Heart left ventricle (tissue), 16 donors: ENCODE results near the gene NPHP4. TPM values are rescaled to one million over a fixed set of nuclear protein-coding genes. Genes with fewer than 3 reads are reported as not detected.

Experiments used
- ATAC-seq, 4 donors: fragments of 200-7000 bp; cut with Tn5 transposase; one replicate each; pipeline ENCODE4 v1.9.1; 2020 to 2022; ENCODE audit warnings: moderate library complexity in 4 of 4, mild to moderate bottlenecking in 3 of 4, moderate number of reproducible peaks in 1 of 4
- DNase-seq, 5 donors: peaks; one replicate each; pipeline ENCODE4 v3.0.0-alpha.2; 2020
- H3K27ac ChIP-seq, 12 donors: fragments of 200-600 bp; sonication (generic) in 4 of 12; one replicate each; pipeline versions ENCODE4 v1.5.0 to v1.8.0; 2016 to 2022; ENCODE audit warnings: mild to moderate bottlenecking in 2 of 12
- H3K27me3 ChIP-seq, 9 donors: fragments of 200-600 bp; sonication (generic) in 2 of 9; one replicate each; pipeline versions ENCODE4 v1.5.1 to v1.8.0; 2016 to 2022; ENCODE audit warnings: mild to moderate bottlenecking in 3 of 9
- H3K36me3 ChIP-seq, 9 donors: fragments of 200-600 bp; sonication (generic) in 2 of 9; one replicate each; pipeline versions ENCODE4 v1.5.0 to v1.8.0; 2018 to 2022; ENCODE audit warnings: mild to moderate bottlenecking in 2 of 9
- H3K4me1 ChIP-seq, 12 donors: fragments of 200-600 bp; sonication (generic) in 4 of 12; one replicate each; pipeline versions ENCODE4 v1.5.0 to v1.8.0; 2016 to 2022; ENCODE audit warnings: mild to moderate bottlenecking in 3 of 12
- H3K4me3 ChIP-seq, 12 donors: fragments of 200-600 bp; sonication (generic) in 4 of 12; one replicate each; pipeline versions ENCODE4 v1.5.0 to v1.8.0; 2017 to 2022; ENCODE audit warnings: mild to moderate bottlenecking in 9 of 12, moderate library complexity in 4 of 12
- H3K9me3 ChIP-seq, 12 donors: fragments of 200-600 bp; sonication (generic) in 4 of 12; one replicate each; pipeline versions ENCODE4 v1.5.0 to v1.8.0; 2016 to 2022; ENCODE audit warnings: mild to moderate bottlenecking in 1 of 12
- CTCF ChIP-seq, 12 donors: fragments of 200-600 bp; sonication (generic) in 4 of 12; IDR thresholded peaks; one replicate each; pipeline versions ENCODE4 v1.5.0 to v1.8.0; 2018 to 2022; ENCODE audit warnings: antibody characterized with exemption in 12 of 12, mild to moderate bottlenecking in 5 of 12
- POLR2A ChIP-seq, 2 donors: fragments of 450-650 bp; IDR thresholded peaks; one replicate each; pipeline ENCODE4 v1.6.1; 2017; ENCODE audit warnings: antibody characterized with exemption in 2 of 2, mild to moderate bottlenecking in 2 of 2, moderate library complexity in 2 of 2
- WGBS, 4 donors: extraction: QIAGEN DNeasy Blood & Tissue Kit in 2 of 4; methylation state at CpG; one replicate each; pipeline versions ENCODE4 v1.1.5 to v1.1.7; 2013 to 2018; 5-methylcytosine and 5-hydroxymethylcytosine counted together
- intact Hi-C, 10 donors: fragments of 100-400 bp; cut with DNase I; formaldehyde crosslinking; loops; one replicate each; pipeline versions ENCODE4 v1.11.1 to v1.14.2; 2022
- polyA plus RNA-seq, 2 donors: library from polyadenylated mRNA; stranded (reverse); fragments of 200-250 nt; gene quantifications; one replicate each; pipeline ENCODE4 v1.2.3, GENCODE V29; 2013
- total RNA-seq, 9 donors: library from RNA; depleted of rRNA in 2 of 9; stranded (reverse); fragments of >200 nt in 2 of 9; fragmentation: NEBNext Ultra II Directional in 3 of 9; extraction: Animal tissue kit (Norgen Biotek cat#: 25700) in 3 of 9; gene quantifications; one replicate each; pipeline versions ENCODE4 v1.1.0 to v1.2.4, GENCODE V29; 2016 to 2023
- donor health status: ischemic (EF 13 %, LVEDD 7.1; RV severe dilation, severe dysfunction).
- donor health status: healthy with polysubstance abuse.
- donor health status: DM: no; HTN: yes; CAD: no.
- donor health status: DM: no; HTN: no; CAD: no.
- donor health status: ischemic (EF 25% LVEDD 6.9; RV normal size, moderate dysfunction).
- donor health status: ischemic (EF 25% LVEDD 5.7; RV mildly dilated, moderate dysfunction).
- donor health status: healthy.
- donor health status: DM: yes; HTN: yes; CAD: no.
- donor health status: ischemic (EF 35%, LVEDD 5.7; RV mildly dilated, moderate dysfunction).
- donor health status: nonischemic (EF 11% LVEDD 7.7; RV severe dilation, severe dysfunction).
- donor health status: DM: yes; HTN: yes; CAD: no.
- donor health status: PGD.
- donor health status: ischemic (EF 29% LVEDD 5.4; RV normal size, mild dysfunction).
- donor health status: nonischemic (EF 23%, LVEDD 6.1; RV moderate dilation, normal function).

Gene NPHP4
- total and polyA plus RNA-seq, 11 donors, result 2.1 to 6.3 (median 3.1) TPM

GRCh38 chr1:6025269-6026094 lies 33.3 kb upstream of the NPHP4 start:
- TF ChIP-seq CTCF (IDR thresholded peaks at IDR 0.05) (no peak), POLR2A (IDR thresholded peaks at IDR 0.05) (no peak)
- Histone ChIP-seq H3K9me3 (no peaks in the 10 kb centered on the region), H3K4me3 (peak overlapping the region in 11 of 12 donors; percentile 9 to 66 (median 38)), H3K27ac (peak overlapping the region; percentile 31 to 89 (median 73)), H3K27me3 (peaks cover 0 to 8% (median 0%) of the 10 kb centered on the region in 9 donors), H3K36me3 (peaks cover 0 to 10% (median 0%) of the 10 kb centered on the region in 9 donors), H3K4me1 (peaks cover 0 to 39% (median 11%) of the 10 kb centered on the region in 12 donors)
- WGBS, 4 donors, result 36 to 55% (median 45%) methylated on average over 22 to 29 of the region's 29 CpGs
- ATAC-seq (peak; percentile 16 to 67 (median 30)), DNase-seq (peak in 3 of 5 donors; percentile 22 to 63 (median 61))
- intact Hi-C loops, result no loop called here

- H3K27me3 ChIP-seq, result peaks cover 0 to 8% (median 0%) of the 10 kb centered on the region in 9 donors
- H3K4me3 ChIP-seq, result no peak overlapping the region
- 86 to 96% (median 88%) methylated on average over 5 to 6 of the region's 6 CpGs for WGBS, 4 donors
- DNase-seq (no peak), ATAC-seq (no peak)
- intact Hi-C loops, result no loop called here
- peaks cover 0 to 28% (median 11%) of the 10 kb centered on the region in 12 donors for H3K4me1 ChIP-seq
- TF ChIP-seq POLR2A (IDR thresholded peaks at IDR 0.05), result no peak
- no peak for TF ChIP-seq CTCF (IDR thresholded peaks at IDR 0.05)
- H3K9me3 ChIP-seq, result no peaks in the 10 kb centered on the region
- H3K36me3 ChIP-seq, result peaks cover 0 to 3% (median 0%) of the 10 kb centered on the region in 9 donors
- H3K27ac ChIP-seq, result peak overlapping the region in 1 of 12 donors; percentile 82
Measured at GRCh38 chr1:6024376-6024775, 32.2 kb upstream of the NPHP4 start.

- TF ChIP-seq POLR2A (IDR thresholded peaks at IDR 0.05) (no peak), CTCF (IDR thresholded peaks at IDR 0.05) (no peak)
- Histone ChIP-seq H3K9me3 (no peaks in the 10 kb centered on the region), H3K4me3 (no peak overlapping the region), H3K4me1 (peaks cover 0 to 28% (median 11%) of the 10 kb centered on the region in 12 donors), H3K27me3 (peaks cover 0 to 8% (median 0%) of the 10 kb centered on the region in 9 donors), H3K27ac (no peak overlapping the region), H3K36me3 (no peaks in the 10 kb centered on the region)
- 74 to 91% (median 84%) methylated on average over 5 of the region's 5 CpGs for WGBS, 4 donors
- ATAC-seq, result no peak
- no peak for DNase-seq
- intact Hi-C loops, result no loop called here
Measured at GRCh38 chr1:6023346-6023745, 31.1 kb upstream of the NPHP4 start.

GRCh38 chr1:6022193-6022592 lies 30.0 kb upstream of the NPHP4 start:
- 86 to 98% (median 95%) methylated on average over 4 of the region's 4 CpGs for WGBS, 4 donors
- TF ChIP-seq CTCF (IDR thresholded peaks at IDR 0.05) (no peak), POLR2A (IDR thresholded peaks at IDR 0.05) (no peak)
- Histone ChIP-seq H3K4me3 (no peak overlapping the region), H3K27me3 (peaks cover 0 to 8% (median 0%) of the 10 kb centered on the region in 9 donors), H3K4me1 (peaks cover 0 to 28% (median 11%) of the 10 kb centered on the region in 12 donors), H3K36me3 (no peaks in the 10 kb centered on the region), H3K27ac (no peak overlapping the region), H3K9me3 (no peaks in the 10 kb centered on the region)
- intact Hi-C loops, result no loop called here
- DNase-seq, result no peak
- ATAC-seq, result no peak
